ENCODE data around the gene EZH2. TPM values are rescaled to one million over a fixed set of nuclear protein-coding genes. Genes with fewer than 3 reads are reported as not detected.

The EZH2 gene
- total and polyA plus RNA-seq, 2 of the 4 experiments (the other 2 are of a cell fraction) = 13.1 to 19.8 TPM

- Histone ChIP-seq H2BK5ac (ENCODE audit: low read depth, low read length, poor library complexity, severe bottlenecking) (no peak overlapping the region), H3K18ac (ENCODE audit: low read depth, low read length) (no peak overlapping the region), H2BK20ac (ENCODE audit: low read depth, low read length) (no peak overlapping the region), H2AFZ (replicated peaks; ENCODE audit: low read length, poor library complexity) (no peak overlapping the region), H3K27ac (ENCODE audit: insufficient read depth, low read length) (no peak overlapping the region), H3K36me3 (ENCODE audit: control insufficient read depth, insufficient read depth, low read length) (peaks cover 44% of the 10 kb centered on the region), H2BK120ac (ENCODE audit: low read depth, low read length) (no peak overlapping the region), H3K23ac (ENCODE audit: low read depth, low read length) (no peak overlapping the region), H4K91ac (ENCODE audit: insufficient read depth, low read depth, low read length) (no peak overlapping the region), H3K4me2 (ENCODE audit: low read depth, low read length) (no peak overlapping the region), H3K9me3 (ENCODE audit: control insufficient read depth, insufficient read depth, low read length) (no peaks in the 10 kb centered on the region), H3K9me1 (ENCODE audit: insufficient read depth, low read length) (no peaks in the 10 kb centered on the region), H3K14ac (replicated peaks; ENCODE audit: low read depth, low read length) (no peak overlapping the region), H2BK15ac (ENCODE audit: low read depth, low read length) (no peak overlapping the region), H3K4ac (ENCODE audit: low read depth, low read length) (no peak overlapping the region), H3K56ac (ENCODE audit: extremely low read depth, insufficient read depth, low read length) (no peak overlapping the region), H3K27me3 (ENCODE audit: control insufficient read depth, insufficient read depth, low read length) (no peaks in the 10 kb centered on the region), H3K9ac (ENCODE audit: low read depth, low read length) (no peak overlapping the region), H4K5ac (ENCODE audit: low read depth, low read length) (no peak overlapping the region), H3K4me1 (ENCODE audit: control insufficient read depth, insufficient read depth, low read length) (no peaks in the 10 kb centered on the region), H3K79me1 (ENCODE audit: low read depth in 1 of 2, low read length in 2 of 2) (no peaks in the 10 kb centered on the region; a peak in 1 of 4 replicates), H2AK5ac (ENCODE audit: low read depth, low read length) (no peak overlapping the region), H3K4me3 (ENCODE audit: insufficient read depth, low read depth, low read length) (no peak overlapping the region), H2AK9ac (replicated peaks; ENCODE audit: low read depth, low read length, poor library complexity) (no peak overlapping the region), H4K8ac (ENCODE audit: low read depth in 2 of 2, low read length in 2 of 2) (no peak overlapping the region), H4K20me1 (ENCODE audit: insufficient read depth, low read length) (no peaks in the 10 kb centered on the region; the same call in 1 of the 2 replicates)
- ATAC-seq (ENCODE audit: low read depth) = no peak
- dilution Hi-C loops (cut with HindIII; ENCODE audit: low sequenced_read_pairs, unreplicated experiment) (no loop called here), in situ Hi-C loops (cut with MboI; ENCODE audit: low sequenced_read_pairs) (no loop called here), intact Hi-C loops (cut with micrococcal nuclease) (no loop called here)
- WGBS, 2 experiments (ENCODE audit: extremely low coverage in 2 of 2, insufficient read length in 1 of 2) = 80% methylated on average over 5 of the region's 10 CpGs; no CpG with 5 or more reads in 1 of the 2 experiments
- BruUV-seq (replicated peaks) = no TSS peak
- POLR2A ChIA-PET (ENCODE audit: unreplicated experiment) = interaction anchor here (0.6 kb wide), 1 partner anchor 94 kb away, joined by 5 read pairs; no protein-coding TSS in a partner anchor
- DNase-seq = no peak
- CTCF ChIA-PET = no interaction called here
- TF ChIP-seq SMC3 (IDR thresholded peaks at IDR 0.05; ENCODE audit: low read depth, low read length) = no peak
- no peak for TF ChIP-seq FOS (IDR thresholded peaks at IDR 0.05; ENCODE audit: low read depth, low read length)
- no peak for TF ChIP-seq BHLHE40 (IDR thresholded peaks at IDR 0.05; ENCODE audit: low read depth, low read length)
- no peak for TF ChIP-seq USF2 (IDR thresholded peaks at IDR 0.05; ENCODE audit: low read depth, low read length)
- TF ChIP-seq RCOR1 (IDR thresholded peaks at IDR 0.05; ENCODE audit: insufficient replicate concordance, low read length) = no peak
- TF ChIP-seq CHD1 (IDR thresholded peaks at IDR 0.05; ENCODE audit: low read depth, low read length) = no peak
- no peak for TF ChIP-seq MXI1 (IDR thresholded peaks at IDR 0.05; ENCODE audit: borderline replicate concordance, low read depth, low read length)
- no peak for TF ChIP-seq RAD21 (IDR thresholded peaks at IDR 0.05; ENCODE audit: low read length)
- TF ChIP-seq MAZ (IDR thresholded peaks at IDR 0.05; ENCODE audit: borderline replicate concordance, low read depth, low read length) = no peak
- TF ChIP-seq, protein P1, sequence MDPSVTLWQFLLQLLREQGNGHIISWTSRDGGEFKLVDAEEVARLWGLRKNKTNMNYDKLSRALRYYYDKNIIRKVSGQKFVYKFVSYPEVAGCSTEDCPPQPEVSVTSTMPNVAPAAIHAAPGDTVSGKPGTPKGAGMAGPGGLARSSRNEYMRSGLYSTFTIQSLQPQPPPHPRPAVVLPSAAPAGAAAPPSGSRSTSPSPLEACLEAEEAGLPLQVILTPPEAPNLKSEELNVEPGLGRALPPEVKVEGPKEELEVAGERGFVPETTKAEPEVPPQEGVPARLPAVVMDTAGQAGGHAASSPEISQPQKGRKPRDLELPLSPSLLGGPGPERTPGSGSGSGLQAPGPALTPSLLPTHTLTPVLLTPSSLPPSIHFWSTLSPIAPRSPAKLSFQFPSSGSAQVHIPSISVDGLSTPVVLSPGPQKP (IDR thresholded peaks at IDR 0.05; ENCODE audit: borderline replicate concordance, low read depth, low read length) = no peak
Measured at GRCh38 chr7:148804343-148805235, 79.5 kb downstream of the EZH2 start.
